K562 (cell line): ENCODE measurements around the gene STT3A. TPM values are rescaled to one million over a fixed set of nuclear protein-coding genes. Genes with fewer than 3 reads are reported as not detected.

Source experiments
- ATF7 ChIP-seq: fragments of 450-650 bp; IDR thresholded peaks from 2 replicates; pipeline ENCODE4 v1.7.1; 2014; ENCODE audit warnings: mild to moderate bottlenecking, moderate library complexity
- CHAMP1 ChIP-seq: fragments of 450-650 bp; IDR thresholded peaks from 2 replicates; pipeline ENCODE4 v1.6.1; 2016; ENCODE audit warnings: mild to moderate bottlenecking
- ETV1 ChIP-seq: fragments of 450-650 bp; conservative IDR thresholded peaks from 2 replicates; pipeline ENCODE4 v1.6.1; 2016; ENCODE audit warnings: missing genetic modification characterization, control low read depth, low read depth, missing compliant biosample characterization
- FOS ChIP-seq: IDR thresholded peaks from 3 replicates; pipeline ENCODE4 v1.6.1; 2011; ENCODE audit not compliant: insufficient read length; ENCODE audit errors: extremely low read depth
- GTF2E2 ChIP-seq: fragments of 200-800 bp; sonication (Bioruptor generic); IDR thresholded peaks from 2 replicates; pipeline ENCODE4 v1.6.1; 2016; ENCODE audit warnings: missing genetic modification characterization, missing compliant biosample characterization
- HDAC6 ChIP-seq: IDR thresholded peaks from 2 replicates; pipeline ENCODE4 v1.6.1; 2012; ENCODE audit warnings: low read depth, mild to moderate bottlenecking, control low read depth, inconsistent platforms, low read length, moderate library complexity
- HDAC8 ChIP-seq: fragments of 450-650 bp; IDR thresholded peaks from 2 replicates; pipeline ENCODE4 v1.6.1; 2016; ENCODE audit warnings: mild to moderate bottlenecking, missing genetic modification characterization, moderate library complexity, missing compliant biosample characterization
- ID3 ChIP-seq, 2 experiments: fragments of 250-450 bp in 1 of 2; fragments of 450-650 bp in 1 of 2; sonication (Bioruptor Pico) in 1 of 2; IDR thresholded peaks; 2 replicates each; pipeline versions ENCODE4 v1.6.1 to v1.8.0; 2016 to 2021; ENCODE audit warnings: mild to moderate bottlenecking in 2 of 2, moderate library complexity in 2 of 2, missing compliant biosample characterization in 1 of 2, missing genetic modification characterization in 1 of 2
- IRF2 ChIP-seq: sonication (generic); formaldehyde crosslinking; IDR thresholded peaks from 2 replicates; pipeline ENCODE4 v1.8.1; 2022; ENCODE audit warnings: mild to moderate bottlenecking, missing genetic modification reagents
- KDM1A ChIP-seq, 2 experiments: fragments of 450-650 bp; IDR thresholded peaks; 2 replicates each; pipeline ENCODE4 v1.6.1; 2016; ENCODE audit warnings: mild to moderate bottlenecking in 2 of 2
- KHSRP ChIP-seq: fragments of 450-650 bp; IDR thresholded peaks from 2 replicates; pipeline ENCODE4 v1.6.1; 2017
- LARP7 ChIP-seq: fragments of 450-650 bp; IDR thresholded peaks from 2 replicates; pipeline ENCODE4 v1.6.1; 2016
- NELFE ChIP-seq: IDR thresholded peaks from 2 replicates; pipeline ENCODE4 v1.6.1; 2011; ENCODE audit warnings: mild to moderate bottlenecking; ENCODE audit not compliant: insufficient read depth, insufficient read length
- NFE2 ChIP-seq: IDR thresholded peaks from 2 replicates; pipeline ENCODE4 v1.6.1; 2014; ENCODE audit warnings: antibody characterized with exemption, low read depth
- NRF1 ChIP-seq, 2 experiments: fragments of 450-650 bp; IDR thresholded peaks in 1 of 2; conservative IDR thresholded peaks in 1 of 2; 2 replicates each; pipeline ENCODE4 v1.6.1; 2014; ENCODE audit warnings: mild to moderate bottlenecking in 2 of 2
- PYGO2 ChIP-seq: fragments of 450-650 bp; IDR thresholded peaks from 2 replicates; pipeline ENCODE4 v1.6.1; 2016; ENCODE audit warnings: mild to moderate bottlenecking, missing genetic modification characterization, moderate library complexity, missing compliant biosample characterization
- RB1 ChIP-seq: fragments of 450-650 bp; IDR thresholded peaks from 2 replicates; pipeline ENCODE4 v1.6.1; 2017; ENCODE audit warnings: low read depth, mild to moderate bottlenecking
- RBM39 ChIP-seq: fragments of 200-400 bp; formaldehyde crosslinking; optimal IDR thresholded peaks from 2 replicates; pipeline ENCODE3; 2018; ENCODE audit warnings: low read depth, low read length
- SIX5 ChIP-seq, 2 experiments: IDR thresholded peaks; 2 replicates each; pipeline ENCODE4 v1.6.1; 2011; ENCODE audit warnings: low read length in 2 of 2, borderline replicate concordance in 1 of 2, low read depth in 1 of 2, mild to moderate bottlenecking in 1 of 2, moderate library complexity in 1 of 2; ENCODE audit not compliant: insufficient read depth in 1 of 2
- SMAD1 ChIP-seq: fragments of 150-350 bp; IDR thresholded peaks from 2 replicates; pipeline ENCODE4 v1.6.1; 2014; ENCODE audit warnings: low read length, low read depth; ENCODE audit not compliant: partially characterized antibody
- YBX1 ChIP-seq: fragments of 450-650 bp; IDR thresholded peaks from 2 replicates; pipeline ENCODE4 v1.7.1; 2016; ENCODE audit warnings: mild to moderate bottlenecking
- ZFP1 ChIP-seq: fragments of 450-650 bp; formaldehyde crosslinking; IDR thresholded peaks from 2 replicates; pipeline ENCODE4 v1.4.0; 2020; ENCODE audit warnings: mild to moderate bottlenecking, mixed read lengths
- ZFP30 ChIP-seq: fragments of 250-450 bp; sonication (Bioruptor Pico); IDR thresholded peaks from 2 replicates; pipeline ENCODE4 v1.8.0; 2022; ENCODE audit warnings: moderate library complexity, mild to moderate bottlenecking, inconsistent platforms, borderline replicate concordance
- ZNF124 ChIP-seq: sonication (generic); formaldehyde crosslinking; IDR thresholded peaks from 2 replicates; pipeline ENCODE4 v1.8.1; 2022; ENCODE audit warnings: missing genetic modification reagents
- ZNF408 ChIP-seq: fragments of 250-450 bp; sonication (Bioruptor Pico); IDR thresholded peaks from 2 replicates; pipeline ENCODE4 v1.4.0; 2020; ENCODE audit warnings: low read depth, mild to moderate bottlenecking, moderate library complexity
- ZNF586 ChIP-seq: fragments of 450-650 bp; formaldehyde crosslinking; conservative IDR thresholded peaks from 2 replicates; pipeline ENCODE4 v1.4.0; 2020; ENCODE audit warnings: mild to moderate bottlenecking, moderate library complexity
- ZNF668 ChIP-seq: fragments of 250-450 bp; sonication (Bioruptor Pico); IDR thresholded peaks from 2 replicates; pipeline ENCODE4 v1.8.0; 2022; ENCODE audit warnings: mild to moderate bottlenecking, inconsistent platforms
- ZNF830 ChIP-seq: fragments of 250-450 bp; sonication (Bioruptor Pico); IDR thresholded peaks from 2 replicates; pipeline ENCODE4 v1.5.0; 2021; ENCODE audit warnings: mild to moderate bottlenecking
- polyA plus RNA-seq, 8 experiments: library from polyadenylated mRNA; depleted of rRNA in 4 of 8; stranded (reverse) in 5 of 8; unstranded in 3 of 8; fragments of >200 nt; fragmentation: Nextera tagmentation in 2 of 8; fragmentation: Illumina TruSeq in 1 of 8; extraction: Ambion mirVana in 2 of 8; extraction: Trizol in 1 of 8; gene quantifications; 2 replicates each; pipeline versions ENCODE4 v1.2.1 to v1.2.3, GENCODE V29; 2011 to 2014; ENCODE audit warnings: inconsistent platforms in 1 of 8, missing spikeins in 1 of 8
- total RNA-seq, 7 experiments: library from RNA; depleted of rRNA in 6 of 7; stranded (reverse); fragments of >200 nt in 6 of 7; fragmentation: Illumina TruSeq in 2 of 7; extraction: Trizol in 2 of 7; gene quantifications; 2 replicates each; pipeline versions ENCODE4 v1.2.1 to v1.2.3, GENCODE V29; 2011 to 2021; ENCODE audit warnings: low replicate concordance in 1 of 7
- TF ChIP-seq, protein P1 (sequence below): fragments of 450-650 bp; IDR thresholded peaks from 2 replicates; pipeline ENCODE4 v1.6.1; 2016; ENCODE audit warnings: antibody characterized with exemption

STT3A gene
- total and polyA plus RNA-seq, 9 of the 15 experiments (the other 6 are each of a cell fraction or from before 2014, with no cell fraction given), result 70.7 to 330 (median 192) TPM

DNA sequence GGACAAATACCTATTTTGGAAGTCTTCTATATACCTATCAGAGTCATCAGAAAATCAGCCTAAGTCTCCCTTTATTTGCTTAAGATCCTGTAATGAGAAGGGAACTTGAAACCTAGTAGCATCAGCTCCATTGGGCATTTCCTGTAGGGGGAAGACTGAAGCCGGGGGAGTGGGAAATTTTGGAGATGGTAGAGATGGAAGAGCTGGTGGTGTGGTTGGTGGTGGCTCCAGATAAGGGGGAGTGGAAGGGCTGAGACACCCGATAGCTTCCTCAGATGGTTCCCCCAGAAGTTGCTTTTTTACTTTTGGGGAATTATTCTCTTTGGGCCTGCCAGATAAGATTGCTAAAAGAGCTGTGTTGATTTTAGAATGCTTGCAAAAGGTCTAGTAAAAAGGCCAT is 39.7 kb upstream of the STT3A start (continued):
- TF ChIP-seq ID3 (CRISPR knock-in tag; IDR thresholded peaks at IDR 0.05) (no peak), ID3 (tag; IDR thresholded peaks at IDR 0.05) (no peak; the same call in 1 of the 2 replicates), CHAMP1 (peak; percentile 88), ZNF124 (CRISPR knock-in tag) (no peak), YBX1 (no peak), PYGO2 (tag) (0 out of 2 replicates have a peak, but pooled peaks have one; percentile 54), LARP7 (no peak), ZNF668 (no peak), ETV1 (tag) (peak; percentile 74), HDAC6 (no peak), SIX5 (IDR thresholded peaks at IDR 0.05; ENCODE audit: borderline replicate concordance in 1 of 2, insufficient read depth in 1 of 2, low read depth in 1 of 2, low read length in 2 of 2) (no peak), ZNF830 (CRISPR knock-in tag) (no peak), NFE2 (no peak; the same call in 1 of the 2 replicates), ZNF408 (no peak), ZFP30 (no peak), NELFE (no peak), SMAD1 (peak; percentile 87), ZNF586 (CRISPR knock-in tag) (no peak), GTF2E2 (no peak; the same call in 1 of the 2 replicates), NRF1 (conservative IDR thresholded peaks at IDR 0.05 in 1 of 2, IDR thresholded peaks at IDR 0.05 in 1 of 2) (no peak), KDM1A (IDR thresholded peaks at IDR 0.05) (peak; percentile 95 to 96), IRF2 (no peak), KHSRP (peak; percentile 85), ATF7 (peak; percentile 48; the same call in 1 of the 2 replicates), HDAC8 (tag) (no peak), FOS (no peak), RBM39 (no peak), ZFP1 (CRISPR knock-in tag) (no peak), RB1 (no peak)
- TF ChIP-seq, protein P1, sequence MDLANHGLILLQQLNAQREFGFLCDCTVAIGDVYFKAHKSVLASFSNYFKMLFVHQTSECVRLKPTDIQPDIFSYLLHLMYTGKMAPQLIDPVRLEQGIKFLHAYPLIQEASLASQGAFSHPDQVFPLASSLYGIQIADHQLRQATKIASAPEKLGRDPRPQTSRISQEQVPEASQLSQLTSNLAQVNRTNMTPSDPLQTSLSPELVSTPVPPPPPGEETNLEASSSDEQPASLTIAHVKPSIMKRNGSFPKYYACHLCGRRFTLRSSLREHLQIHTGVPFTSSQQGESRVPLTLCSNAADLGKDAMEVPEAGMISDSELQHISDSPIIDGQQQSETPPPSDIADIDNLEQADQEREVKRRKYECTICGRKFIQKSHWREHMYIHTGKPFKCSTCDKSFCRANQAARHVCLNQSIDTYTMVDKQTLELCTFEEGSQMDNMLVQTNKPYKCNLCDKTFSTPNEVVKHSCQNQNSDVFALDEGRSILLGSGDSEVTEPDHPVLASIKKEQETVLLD, result peak; percentile 82; the same call in 1 of the 2 replicates
